HCT116 (cell line): ENCODE data around the gene SYNGR1.

Experiments used
- ATF3 ChIP-seq: IDR thresholded peaks from 2 replicates; pipeline ENCODE4 v1.6.1; 2012
- CBX3 ChIP-seq: IDR thresholded peaks from 2 replicates; pipeline ENCODE4 v1.6.1; 2012; ENCODE audit warnings: low read depth
- EZH2 ChIP-seq: fragments of 200-600 bp; sonication (generic); IDR thresholded peaks from 2 replicates; pipeline ENCODE4 v1.6.1; 2017; ENCODE audit warnings: antibody characterized with exemption, mixed run types
- EZH2phosphoT487 ChIP-seq: fragments of 200-600 bp; IDR thresholded peaks from 2 replicates; pipeline ENCODE4 v1.6.1; 2018; ENCODE audit warnings: antibody characterized with exemption, borderline replicate concordance
- POLR2A ChIP-seq: IDR thresholded peaks from 2 replicates; pipeline ENCODE4 v1.7.0; 2011; ENCODE audit warnings: borderline replicate concordance; ENCODE audit not compliant: insufficient read depth, insufficient read length; ENCODE audit errors: extremely low read depth
- POLR2AphosphoS5 ChIP-seq: IDR thresholded peaks from 2 replicates; pipeline ENCODE4 v1.6.1; 2011; ENCODE audit warnings: mild to moderate bottlenecking, low read depth, low read length, moderate library complexity
- SIN3A ChIP-seq: IDR thresholded peaks from 2 replicates; pipeline ENCODE4 v1.6.1; 2012; ENCODE audit warnings: low read depth
- SP1 ChIP-seq: IDR thresholded peaks from 2 replicates; pipeline ENCODE4 v1.6.1; 2012; ENCODE audit warnings: low read depth
- ZNF274 ChIP-seq: fragments of 200-500 bp; sonication (Bioruptor generic); IDR thresholded peaks from 2 replicates; pipeline ENCODE4 v1.6.1; 2014; ENCODE audit warnings: mild to moderate bottlenecking, low read depth, low read length, inconsistent platforms
- TF ChIP-seq, protein P1 (sequence below), 3 experiments: fragments of 200-600 bp in 1 of 3; sonication (generic) in 1 of 3; IDR thresholded peaks in 2 of 3; conservative IDR thresholded peaks in 1 of 3; 2 replicates each; pipeline ENCODE4 v1.5.1; 2012 to 2017; ENCODE audit warnings: low read depth in 2 of 3, low read length in 2 of 3, antibody characterized with exemption in 1 of 3, borderline replicate concordance in 1 of 3, control low read depth in 1 of 3, mild to moderate bottlenecking in 1 of 3, mixed read lengths in 1 of 3, mixed run types in 1 of 3, moderate library complexity in 1 of 3; ENCODE audit not compliant: insufficient read depth in 1 of 3

GRCh38 chr22:39422721-39423120 lies 72.9 kb downstream of the SYNGR1 start:
- TF ChIP-seq, protein P1, sequence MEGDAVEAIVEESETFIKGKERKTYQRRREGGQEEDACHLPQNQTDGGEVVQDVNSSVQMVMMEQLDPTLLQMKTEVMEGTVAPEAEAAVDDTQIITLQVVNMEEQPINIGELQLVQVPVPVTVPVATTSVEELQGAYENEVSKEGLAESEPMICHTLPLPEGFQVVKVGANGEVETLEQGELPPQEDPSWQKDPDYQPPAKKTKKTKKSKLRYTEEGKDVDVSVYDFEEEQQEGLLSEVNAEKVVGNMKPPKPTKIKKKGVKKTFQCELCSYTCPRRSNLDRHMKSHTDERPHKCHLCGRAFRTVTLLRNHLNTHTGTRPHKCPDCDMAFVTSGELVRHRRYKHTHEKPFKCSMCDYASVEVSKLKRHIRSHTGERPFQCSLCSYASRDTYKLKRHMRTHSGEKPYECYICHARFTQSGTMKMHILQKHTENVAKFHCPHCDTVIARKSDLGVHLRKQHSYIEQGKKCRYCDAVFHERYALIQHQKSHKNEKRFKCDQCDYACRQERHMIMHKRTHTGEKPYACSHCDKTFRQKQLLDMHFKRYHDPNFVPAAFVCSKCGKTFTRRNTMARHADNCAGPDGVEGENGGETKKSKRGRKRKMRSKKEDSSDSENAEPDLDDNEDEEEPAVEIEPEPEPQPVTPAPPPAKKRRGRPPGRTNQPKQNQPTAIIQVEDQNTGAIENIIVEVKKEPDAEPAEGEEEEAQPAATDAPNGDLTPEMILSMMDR (IDR thresholded peaks at IDR 0.05 in 2 of 3, conservative IDR thresholded peaks at IDR 0.05 in 1 of 3; ENCODE audit: borderline replicate concordance in 1 of 3, insufficient read depth in 1 of 3, low read depth in 2 of 3, low read length in 2 of 3) = no peak
- TF ChIP-seq ZNF274 = no peak
- no peak for TF ChIP-seq ATF3
- no peak for TF ChIP-seq SP1
- TF ChIP-seq SIN3A = no peak
- TF ChIP-seq POLR2A = no peak
- TF ChIP-seq POLR2AphosphoS5 = no peak
- no peak for TF ChIP-seq CBX3
- TF ChIP-seq EZH2 = no peak
- TF ChIP-seq EZH2phosphoT487 = no peak
